ENCODE results near the gene SMR3B. TPM values are rescaled to one million over a fixed set of nuclear protein-coding genes. Genes with fewer than 3 reads are reported as not detected.

The SMR3B gene
- polyA plus RNA-seq, 1 of the 3 experiments (the other 2 are of a cell fraction), result not detected

- no peak for TF ChIP-seq NRF1 (IDR thresholded peaks at IDR 0.05; ENCODE audit: low read depth, low read length)
- no peak for TF ChIP-seq SMC3 (IDR thresholded peaks at IDR 0.05; ENCODE audit: low read depth, low read length)
These were observed 15.1 kb upstream of the SMR3B start (continued) for GRCh38 chr4:70367813-70368212.

GRCh38 chr4:70371987-70372386, 10.9 kb upstream of the SMR3B start:
- no peak for TF ChIP-seq FOXJ3 (CRISPR knock-in tag; IDR thresholded peaks at IDR 0.05)
- TF ChIP-seq TCF12 (IDR thresholded peaks at IDR 0.05), result no peak
- no peak for TF ChIP-seq RFX5 (IDR thresholded peaks at IDR 0.05; ENCODE audit: low read length)
- no peak for TF ChIP-seq PBX3 (IDR thresholded peaks at IDR 0.05)
- TF ChIP-seq CTCF (IDR thresholded peaks at IDR 0.05), result no peak
- TF ChIP-seq RXRA (IDR thresholded peaks at IDR 0.05; ENCODE audit: borderline replicate concordance, low read depth), result no peak
- no peak for TF ChIP-seq REST (IDR thresholded peaks at IDR 0.05; ENCODE audit: low read depth, low read length)
- no peak for TF ChIP-seq JUND (IDR thresholded peaks at IDR 0.05)
- TF ChIP-seq MAX (IDR thresholded peaks at IDR 0.05; ENCODE audit: low read depth), result no peak
- TF ChIP-seq NFIC (IDR thresholded peaks at IDR 0.05; ENCODE audit: borderline replicate concordance), result no peak
- TF ChIP-seq NRF1 (IDR thresholded peaks at IDR 0.05; ENCODE audit: low read depth, low read length), result no peak
- no peak for TF ChIP-seq YY1 (IDR thresholded peaks at IDR 0.05; ENCODE audit: low read depth)
- TF ChIP-seq FOXM1 (IDR thresholded peaks at IDR 0.05; ENCODE audit: low read depth), result no peak
- no peak for TF ChIP-seq EZH2phosphoT487 (IDR thresholded peaks at IDR 0.05; ENCODE audit: borderline replicate concordance, low read depth)
- TF ChIP-seq IRF3 (IDR thresholded peaks at IDR 0.05; ENCODE audit: low read depth, low read length), result no peak
- no peak for TF ChIP-seq RCOR1 (IDR thresholded peaks at IDR 0.05; ENCODE audit: low read length)
- TF ChIP-seq USF2 (IDR thresholded peaks at IDR 0.05; ENCODE audit: borderline replicate concordance, low read depth, low read length), result no peak
- no peak for TF ChIP-seq SMC3 (IDR thresholded peaks at IDR 0.05; ENCODE audit: low read depth, low read length)
- no peak for TF ChIP-seq USF1 (IDR thresholded peaks at IDR 0.05; ENCODE audit: borderline replicate concordance, low read depth)
- CTCF ChIA-PET, result no interaction called here
- H4K20me1 ChIP-seq (ENCODE audit: insufficient read depth), result no peaks in the 10 kb centered on the region

More at GRCh38 chr4:70371987-70372386, 10.9 kb upstream of the SMR3B start:
- no peak for DNase-seq
- H3K4me3 ChIP-seq (ENCODE audit: low read depth in 2 of 2, low read length in 1 of 2), result no peak overlapping the region
- H3K9me2 ChIP-seq, result no peaks in the 10 kb centered on the region
- no peak overlapping the region for H3K27ac ChIP-seq (ENCODE audit: low read depth in 2 of 2, low read length in 1 of 2)
- 3% methylated on average over 4 of the region's 4 CpGs for WGBS (ENCODE audit: low lambda C conversion rate)
- H3K9me3 ChIP-seq, result no peaks in the 10 kb centered on the region
- no peak overlapping the region for H3K4me2 ChIP-seq
- POLR2A ChIA-PET, result no interaction called here
- no peaks in the 10 kb centered on the region for H3K27me3 ChIP-seq (ENCODE audit: insufficient read depth)
- H3K79me2 ChIP-seq (ENCODE audit: insufficient read depth), result no peaks in the 10 kb centered on the region
- no peak overlapping the region for H3K9ac ChIP-seq
- no peaks in the 10 kb centered on the region for H3F3A ChIP-seq (replicated peaks; ENCODE audit: insufficient read depth)
- no peaks in the 10 kb centered on the region for H3K4me1 ChIP-seq (ENCODE audit: control insufficient read depth in 1 of 2, insufficient read depth in 2 of 2, low read depth in 1 of 2, low read length in 1 of 2)
- no peaks in the 10 kb centered on the region for H3K36me3 ChIP-seq (replicated peaks in 1 of 2; ENCODE audit: control insufficient read depth in 1 of 2, insufficient read depth in 2 of 2, low read length in 1 of 2)
- H2AFZ ChIP-seq (ENCODE audit: low read depth), result no peak overlapping the region

Data from SK-N-SH (cell line).